NCI-H187 (cell line): ENCODE results near the gene FKBP9.
"Not testable (repeated sequence)": the region's sequence is repeated elsewhere in the genome, so short reads cannot be mapped to it uniquely, and the experiment has no call there.

Experiments used
- DNase-seq, 2 experiments: peaks; one replicate each; lab custom pipeline; 2025; lab: John Stamatoyannopoulos, UW

Gene FKBP9, protein sequence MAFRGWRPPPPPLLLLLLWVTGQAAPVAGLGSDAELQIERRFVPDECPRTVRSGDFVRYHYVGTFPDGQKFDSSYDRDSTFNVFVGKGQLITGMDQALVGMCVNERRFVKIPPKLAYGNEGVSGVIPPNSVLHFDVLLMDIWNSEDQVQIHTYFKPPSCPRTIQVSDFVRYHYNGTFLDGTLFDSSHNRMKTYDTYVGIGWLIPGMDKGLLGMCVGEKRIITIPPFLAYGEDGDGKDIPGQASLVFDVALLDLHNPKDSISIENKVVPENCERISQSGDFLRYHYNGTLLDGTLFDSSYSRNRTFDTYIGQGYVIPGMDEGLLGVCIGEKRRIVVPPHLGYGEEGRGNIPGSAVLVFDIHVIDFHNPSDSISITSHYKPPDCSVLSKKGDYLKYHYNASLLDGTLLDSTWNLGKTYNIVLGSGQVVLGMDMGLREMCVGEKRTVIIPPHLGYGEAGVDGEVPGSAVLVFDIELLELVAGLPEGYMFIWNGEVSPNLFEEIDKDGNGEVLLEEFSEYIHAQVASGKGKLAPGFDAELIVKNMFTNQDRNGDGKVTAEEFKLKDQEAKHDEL

GRCh38 chr7:32957326-32958045 lies at the start of gene FKBP9:
Gene FKBP9, plus strand, starts transcription at chr7:32957440. Its CDS starts 134 bp downstream, at chr7:32957574.
- peak; percentile 29 to 47 for DNase-seq

GRCh38 chr7:32910195-32910594 lies 47.0 kb upstream of the FKBP9 start:
- no peak for DNase-seq

GRCh38 chr7:32914184-32914583 lies 43.1 kb upstream of the FKBP9 start:
- no peak for DNase-seq

DNA sequence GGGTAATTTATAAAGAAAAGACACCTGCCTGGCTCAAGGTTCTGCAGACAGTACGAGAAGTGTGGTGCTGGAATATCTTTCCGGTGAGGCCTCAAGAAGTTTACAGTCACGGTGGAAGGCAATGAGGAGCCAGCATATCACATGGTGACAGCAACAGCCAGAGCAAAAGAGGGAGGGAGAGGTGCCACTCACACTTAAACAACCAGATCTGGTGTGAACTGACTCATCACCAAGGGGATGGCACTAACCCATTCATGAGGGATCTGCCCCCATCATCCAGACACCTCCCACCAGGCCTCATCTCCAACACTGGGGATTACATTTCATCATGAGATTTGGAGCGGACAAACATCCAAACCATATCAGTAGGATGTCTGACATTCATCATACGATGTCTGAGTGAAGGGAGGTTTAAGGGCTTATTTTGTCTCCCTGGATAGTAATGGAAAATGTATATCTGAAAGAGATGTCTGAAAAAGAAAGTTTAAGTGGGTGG lies 42.2 kb upstream of the FKBP9 start:
- no peak for DNase-seq

- no peak for DNase-seq
Observed at GRCh38 chr7:32916006-32916405, 41.2 kb upstream of the FKBP9 start.

DNA sequence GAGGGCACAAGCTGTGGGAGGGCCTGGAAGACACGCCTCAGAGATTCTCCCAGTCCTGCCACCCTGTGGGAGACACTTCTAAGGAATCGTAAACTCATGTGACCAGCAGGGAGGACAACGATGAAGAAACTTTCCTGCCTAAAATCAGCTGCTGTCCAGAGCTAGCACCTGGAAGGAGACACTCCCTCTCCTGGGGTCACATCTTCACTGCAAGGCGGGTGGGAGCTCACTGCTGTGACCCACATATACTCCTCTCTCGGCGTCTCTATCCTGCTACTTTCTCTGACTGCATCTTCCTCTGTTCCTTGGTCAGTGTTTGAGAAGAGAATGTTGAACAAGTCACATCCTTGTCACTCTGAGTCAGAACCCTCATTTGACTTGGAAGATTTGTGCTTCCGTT lies 40.2 kb upstream of the FKBP9 start:
- DNase-seq, result not testable (repeated sequence)

DNA sequence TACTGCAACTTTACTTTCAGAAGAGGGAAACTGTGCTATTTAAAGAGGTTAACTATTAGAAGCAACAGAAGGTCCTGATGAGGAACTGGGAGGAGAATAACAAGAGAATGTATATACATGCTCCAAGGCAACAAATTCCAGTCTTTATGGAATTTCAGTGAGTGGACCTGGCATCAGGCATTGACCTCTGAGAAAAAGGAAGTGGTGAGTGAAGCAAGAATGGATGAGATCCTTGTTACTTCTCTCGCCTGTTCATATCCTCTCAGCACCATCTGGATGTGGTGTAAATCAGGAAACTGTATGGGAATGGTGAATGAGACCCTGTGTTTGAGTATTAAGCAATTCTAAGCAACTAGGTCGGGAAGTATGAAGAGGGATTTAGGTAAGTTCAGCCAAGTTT lies 35.3 kb upstream of the FKBP9 start:
- no peak for DNase-seq

- DNase-seq, result no peak
Observed at GRCh38 chr7:32928785-32929298, 28.4 kb upstream of the FKBP9 start.

DNA sequence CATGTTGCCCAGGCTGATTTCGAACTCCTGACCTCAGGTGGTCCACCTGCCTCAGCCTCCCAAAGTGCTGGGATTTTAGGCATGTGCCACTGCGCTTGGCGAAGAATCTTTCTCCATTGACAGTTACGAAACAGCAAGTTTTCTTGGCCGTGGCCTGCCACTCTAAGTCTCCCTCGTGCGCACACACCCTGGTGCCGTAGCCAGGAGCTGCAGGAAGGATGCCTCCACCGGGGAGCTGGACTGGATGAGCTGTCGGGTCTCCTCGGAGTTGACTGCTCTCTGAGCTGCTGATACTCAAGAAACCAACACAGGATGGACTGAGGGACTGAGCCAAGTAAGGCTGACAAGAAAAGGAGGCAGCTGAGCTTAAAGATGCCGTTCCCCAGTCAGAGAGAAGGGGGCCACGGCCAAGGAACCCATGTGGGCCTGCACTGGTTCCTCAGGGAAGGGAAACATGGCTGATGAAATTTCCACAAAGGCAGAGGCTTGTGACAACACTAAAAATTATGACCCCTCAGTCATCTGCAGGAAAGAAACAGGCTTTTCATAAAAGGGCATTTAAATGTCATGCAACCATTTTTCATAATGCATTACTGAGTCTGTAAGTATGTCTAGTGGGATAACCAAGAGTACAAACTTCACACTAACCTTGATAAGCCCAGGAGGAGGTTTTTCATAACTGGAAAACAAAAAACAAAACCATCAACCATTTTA lies 27.7 kb upstream of the FKBP9 start:
- no peak for DNase-seq

GRCh38 chr7:32930378-32930777 lies 26.9 kb upstream of the FKBP9 start:
- DNase-seq, result no peak

- DNase-seq, result no peak
Observed at GRCh38 chr7:32935558-32935957, 21.7 kb upstream of the FKBP9 start.

- no peak for DNase-seq
Observed at GRCh38 chr7:32936689-32937088, 20.6 kb upstream of the FKBP9 start.

DNA sequence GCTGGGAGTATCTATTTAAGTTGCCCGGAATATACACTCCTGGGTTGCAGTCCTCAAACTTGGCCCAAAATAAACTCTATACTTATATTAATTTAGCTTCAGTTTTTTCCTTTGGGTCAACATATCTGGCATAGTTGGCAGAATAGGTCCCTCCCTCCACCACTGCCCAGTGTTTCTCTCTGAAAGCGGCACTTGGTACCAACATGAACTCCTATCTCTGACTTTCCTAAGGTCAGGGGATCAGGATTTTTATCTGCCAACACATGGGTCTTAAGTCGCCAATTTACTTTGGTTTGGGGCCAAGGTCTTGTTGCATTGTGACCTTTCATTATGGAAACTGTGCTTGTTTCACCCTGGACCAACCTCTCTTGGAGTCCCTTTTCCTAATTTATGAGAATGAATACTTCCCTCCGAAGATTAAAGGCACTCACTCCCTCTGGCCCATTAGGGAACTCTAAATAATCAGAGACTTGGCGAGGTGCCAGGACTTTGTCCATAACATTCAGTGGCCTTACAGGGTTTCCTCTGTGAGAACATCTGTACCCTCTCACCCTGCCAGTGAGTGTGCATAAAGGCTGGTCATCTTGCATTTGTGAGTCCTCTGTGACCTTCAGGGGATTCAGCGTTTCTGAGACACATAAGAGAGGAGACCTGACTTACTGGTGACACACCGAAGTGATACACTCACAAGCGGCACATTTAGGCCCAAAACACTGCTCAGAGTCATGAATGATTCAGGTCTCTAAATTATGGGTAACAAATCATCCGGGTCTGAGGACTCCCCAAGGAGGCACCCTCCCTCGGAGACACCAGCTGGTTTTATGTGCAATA lies 19.7 kb upstream of the FKBP9 start:
- peak in 1 of 2 experiments; percentile 6 for DNase-seq

GRCh38 chr7:32941181-32941580 lies 16.1 kb upstream of the FKBP9 start:
- no peak for DNase-seq

- no peak for DNase-seq
Observed at GRCh38 chr7:32941681-32942414, 15.4 kb upstream of the FKBP9 start.

DNA sequence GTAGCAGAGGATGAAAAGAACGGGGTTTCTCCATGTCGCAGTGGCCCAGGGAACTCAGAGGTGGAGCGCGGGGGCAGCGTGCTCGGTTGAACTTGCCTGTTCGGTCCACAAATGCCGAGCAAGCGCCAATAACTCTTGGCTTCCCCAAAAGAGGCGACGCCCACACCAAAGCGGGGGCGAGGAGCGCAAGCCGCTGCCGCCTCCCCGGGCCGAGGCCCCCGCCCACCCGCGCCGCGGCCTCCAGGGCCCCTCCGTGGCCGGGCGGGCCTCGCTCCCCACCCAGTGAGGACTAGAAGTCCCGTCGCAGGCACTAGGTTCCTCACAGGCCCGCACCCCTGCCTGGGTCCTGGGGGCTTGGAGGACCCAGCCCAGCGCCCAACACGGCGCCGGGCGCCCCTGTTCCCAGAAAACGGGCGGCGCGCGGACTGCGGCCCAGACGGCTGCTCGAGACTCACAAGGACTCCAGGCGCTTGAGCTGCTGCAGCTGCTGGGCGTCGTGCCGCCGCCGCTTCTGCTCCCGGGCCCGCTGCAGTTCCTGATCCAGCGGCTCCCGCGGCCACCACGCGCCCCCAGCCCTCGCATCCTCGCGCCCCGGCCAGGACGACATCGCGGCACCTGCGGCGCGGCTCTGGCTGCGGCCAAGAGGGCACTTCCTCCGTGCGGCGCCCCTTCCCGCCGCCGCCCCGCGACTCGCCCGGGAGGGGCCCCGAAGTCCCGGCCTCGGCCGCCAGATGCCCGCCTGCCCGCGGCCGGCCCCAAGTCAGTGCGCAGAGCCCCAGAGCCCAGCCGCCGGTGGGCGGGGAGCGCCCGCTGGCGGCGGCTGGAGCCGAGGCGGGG lies 14.6 kb upstream of the FKBP9 start:
- peak in 1 of 2 experiments; percentile 25 for DNase-seq

GRCh38 chr7:32943252-32944030 lies 13.8 kb upstream of the FKBP9 start:
- DNase-seq, result peak in 1 of 2 experiments; percentile 4

GRCh38 chr7:32947420-32947983 lies 9.7 kb upstream of the FKBP9 start:
- DNase-seq, result no peak
